Kidney epithelial cell (primary cell): Measurements from ENCODE around the gene TEAD4. TPM values are rescaled to one million over a fixed set of nuclear protein-coding genes. Genes with fewer than 3 reads are reported as not detected.

Experiments
- DNase-seq: peaks from one replicate; pipeline ENCODE4 v3.0.0-alpha.2; 2010; ENCODE audit warnings: low read depth
- H3K27me3 ChIP-seq: 2 replicates; pipeline ENCODE4 v1.6.0; 2011; ENCODE audit warnings: low read length; ENCODE audit not compliant: control insufficient read depth, insufficient read depth
- H3K36me3 ChIP-seq: 2 replicates; pipeline ENCODE4 v1.5.1; 2011; ENCODE audit warnings: low read length; ENCODE audit not compliant: control insufficient read depth, insufficient read depth
- H3K4me3 ChIP-seq: 2 replicates; pipeline ENCODE4 v1.5.1; 2011; ENCODE audit warnings: low read depth, mild to moderate bottlenecking, control low read depth, low read length
- total RNA-seq: library from RNA; depleted of rRNA; stranded (reverse); fragments of >200 nt; gene quantifications from 2 replicates; pipeline ENCODE4 v1.2.3, GENCODE V29; 2015
- TF ChIP-seq, protein P1 (sequence below): IDR thresholded peaks from 2 replicates; pipeline ENCODE4 v1.5.1; 2011; ENCODE audit warnings: mild to moderate bottlenecking, moderate library complexity, low read length, control low read depth, inconsistent platforms; ENCODE audit not compliant: insufficient read depth, poor library complexity, severe bottlenecking

TEAD4 gene
- total RNA-seq, 1 donor from 2014 or later, result 38.6 TPM

DNA sequence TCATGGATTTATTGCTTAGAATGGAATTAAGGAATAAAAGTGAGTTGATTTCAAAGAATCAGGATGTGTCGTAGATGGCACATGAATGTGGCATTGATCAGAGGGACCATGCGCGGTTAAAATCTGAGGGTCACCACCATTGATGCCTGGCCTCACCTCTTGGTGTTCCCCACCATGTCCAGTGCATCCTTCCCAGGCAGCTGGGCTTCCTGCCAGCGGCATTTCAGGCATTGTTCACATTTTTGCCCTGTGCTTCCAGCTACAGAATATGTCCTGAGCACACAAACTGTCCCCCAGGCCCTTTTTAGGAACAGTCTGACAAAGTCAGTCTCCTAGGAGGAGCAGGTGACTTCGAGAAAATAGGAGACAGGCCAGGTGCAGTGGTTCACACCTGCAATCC is 76.0 kb downstream of the TEAD4 start:
- no peak for DNase-seq

DNA sequence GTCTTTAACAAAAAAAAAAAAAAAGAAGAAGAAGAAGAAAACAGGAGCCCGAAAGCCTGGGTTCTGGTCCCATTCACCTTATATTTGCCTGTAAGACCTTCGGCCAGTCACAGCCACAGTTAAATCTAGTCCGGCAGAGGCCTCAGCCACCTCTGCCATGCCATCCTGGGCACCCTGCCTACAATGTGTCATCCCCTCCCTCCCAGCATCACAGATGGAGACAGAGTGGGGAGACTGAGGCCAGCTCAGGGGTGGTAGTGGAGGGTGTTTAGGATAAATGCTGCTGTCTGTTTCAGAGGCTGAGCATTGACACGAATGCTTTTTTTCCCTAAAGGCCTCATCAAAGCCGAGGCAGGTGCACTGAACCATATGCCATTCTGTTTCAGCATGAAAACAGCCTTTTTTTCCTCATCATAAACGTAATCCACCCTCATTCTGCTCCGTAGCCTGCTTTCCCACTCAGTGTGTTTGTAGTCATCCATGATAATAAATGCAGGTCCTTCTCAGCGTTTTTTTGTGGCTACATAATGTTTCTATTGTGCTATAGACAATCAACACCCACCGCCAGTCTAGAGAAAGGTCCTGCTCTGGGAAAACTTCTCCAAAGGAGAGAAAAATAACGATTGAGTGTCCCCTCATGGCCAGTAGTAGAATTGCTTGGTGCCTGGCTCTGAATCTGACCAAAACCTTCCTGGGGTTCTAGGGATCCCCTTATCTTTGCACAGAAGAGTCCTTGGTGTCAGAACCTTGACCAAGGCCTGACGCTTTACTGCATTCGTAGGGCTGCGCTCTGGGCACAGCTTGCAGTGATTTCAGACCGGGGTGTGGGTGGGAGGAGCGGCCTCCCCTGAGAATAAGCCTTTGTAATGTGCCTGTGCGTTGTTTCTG is 76.9 kb downstream of the TEAD4 start:
- peaks cover 3% of the 10 kb centered on the region for H3K36me3 ChIP-seq
- no peak overlapping the region for H3K4me3 ChIP-seq
- TF ChIP-seq, protein P1, sequence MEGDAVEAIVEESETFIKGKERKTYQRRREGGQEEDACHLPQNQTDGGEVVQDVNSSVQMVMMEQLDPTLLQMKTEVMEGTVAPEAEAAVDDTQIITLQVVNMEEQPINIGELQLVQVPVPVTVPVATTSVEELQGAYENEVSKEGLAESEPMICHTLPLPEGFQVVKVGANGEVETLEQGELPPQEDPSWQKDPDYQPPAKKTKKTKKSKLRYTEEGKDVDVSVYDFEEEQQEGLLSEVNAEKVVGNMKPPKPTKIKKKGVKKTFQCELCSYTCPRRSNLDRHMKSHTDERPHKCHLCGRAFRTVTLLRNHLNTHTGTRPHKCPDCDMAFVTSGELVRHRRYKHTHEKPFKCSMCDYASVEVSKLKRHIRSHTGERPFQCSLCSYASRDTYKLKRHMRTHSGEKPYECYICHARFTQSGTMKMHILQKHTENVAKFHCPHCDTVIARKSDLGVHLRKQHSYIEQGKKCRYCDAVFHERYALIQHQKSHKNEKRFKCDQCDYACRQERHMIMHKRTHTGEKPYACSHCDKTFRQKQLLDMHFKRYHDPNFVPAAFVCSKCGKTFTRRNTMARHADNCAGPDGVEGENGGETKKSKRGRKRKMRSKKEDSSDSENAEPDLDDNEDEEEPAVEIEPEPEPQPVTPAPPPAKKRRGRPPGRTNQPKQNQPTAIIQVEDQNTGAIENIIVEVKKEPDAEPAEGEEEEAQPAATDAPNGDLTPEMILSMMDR, result peak; percentile 29
- no peaks in the 10 kb centered on the region for H3K27me3 ChIP-seq
- no peak for DNase-seq

More for the DNA sequence above, 76.0 kb downstream of the TEAD4 start:
- Histone ChIP-seq H3K36me3 (peaks cover 3% of the 10 kb centered on the region), H3K27me3 (no peaks in the 10 kb centered on the region), H3K4me3 (no peak overlapping the region)
- TF ChIP-seq, protein P1, result no peak

DNA sequence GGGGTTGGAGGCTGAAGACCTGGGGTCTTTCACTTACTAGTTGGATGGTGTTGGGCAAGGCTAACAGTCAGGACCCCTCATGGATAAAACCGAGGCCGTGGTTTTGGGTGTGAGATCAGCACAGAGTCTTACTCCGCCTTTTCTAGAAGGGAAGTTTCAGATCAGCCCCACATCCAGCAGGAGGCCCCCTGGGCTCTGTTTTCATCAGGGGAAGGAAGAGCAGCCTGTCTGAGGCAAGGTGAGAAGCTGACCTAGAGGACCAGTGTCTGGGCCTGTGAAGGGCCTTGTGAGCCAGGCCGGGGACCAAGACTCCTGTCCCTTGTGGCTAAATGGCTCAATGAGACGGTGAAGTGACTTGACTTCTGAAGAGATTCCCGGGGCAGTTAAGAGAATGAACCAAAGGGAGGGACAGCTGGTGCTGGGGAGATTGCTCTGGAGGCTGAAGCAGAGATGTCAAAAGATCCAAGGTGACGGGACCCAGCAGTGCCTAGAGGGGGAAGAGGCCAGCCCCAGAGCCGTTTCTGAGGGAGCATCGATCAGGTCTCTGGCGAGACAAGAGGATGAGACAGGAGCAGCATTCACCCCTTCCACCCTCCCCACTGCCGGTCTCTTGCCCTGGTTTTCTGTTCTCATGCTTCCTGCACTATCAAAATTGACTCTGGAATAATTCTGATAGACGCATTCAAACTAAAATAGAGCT is 77.9 kb downstream of the TEAD4 start:
- H3K4me3 ChIP-seq, result no peak overlapping the region
- no peak for DNase-seq
- H3K36me3 ChIP-seq, result peaks cover 3% of the 10 kb centered on the region
- H3K27me3 ChIP-seq, result no peaks in the 10 kb centered on the region
- TF ChIP-seq, protein P1, result no peak

DNA sequence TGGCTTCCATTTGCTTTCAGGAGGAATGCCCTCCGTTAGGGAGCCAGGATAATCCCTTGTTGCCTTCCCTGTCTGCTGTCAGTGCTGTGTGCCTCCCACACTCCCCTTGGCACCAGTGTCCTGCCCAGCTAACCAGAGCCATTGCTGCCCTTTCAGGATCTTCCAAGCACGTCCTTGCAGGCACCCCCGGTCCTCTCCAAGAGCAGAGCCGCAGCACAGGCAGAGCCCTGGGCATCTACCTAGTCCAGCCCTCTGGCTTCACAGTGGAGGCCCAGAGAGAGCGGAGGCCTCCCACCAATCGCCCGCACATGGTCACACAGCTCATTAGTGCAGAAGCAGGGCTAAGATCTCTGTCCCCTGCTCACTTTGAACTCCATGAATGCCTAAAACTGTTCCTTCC is 79.0 kb downstream of the TEAD4 start:
- no peak overlapping the region for H3K4me3 ChIP-seq
- H3K36me3 ChIP-seq, result peaks cover 4% of the 10 kb centered on the region
- H3K27me3 ChIP-seq, result no peaks in the 10 kb centered on the region
- TF ChIP-seq, protein P1, result no peak
- DNase-seq, result no peak

DNA sequence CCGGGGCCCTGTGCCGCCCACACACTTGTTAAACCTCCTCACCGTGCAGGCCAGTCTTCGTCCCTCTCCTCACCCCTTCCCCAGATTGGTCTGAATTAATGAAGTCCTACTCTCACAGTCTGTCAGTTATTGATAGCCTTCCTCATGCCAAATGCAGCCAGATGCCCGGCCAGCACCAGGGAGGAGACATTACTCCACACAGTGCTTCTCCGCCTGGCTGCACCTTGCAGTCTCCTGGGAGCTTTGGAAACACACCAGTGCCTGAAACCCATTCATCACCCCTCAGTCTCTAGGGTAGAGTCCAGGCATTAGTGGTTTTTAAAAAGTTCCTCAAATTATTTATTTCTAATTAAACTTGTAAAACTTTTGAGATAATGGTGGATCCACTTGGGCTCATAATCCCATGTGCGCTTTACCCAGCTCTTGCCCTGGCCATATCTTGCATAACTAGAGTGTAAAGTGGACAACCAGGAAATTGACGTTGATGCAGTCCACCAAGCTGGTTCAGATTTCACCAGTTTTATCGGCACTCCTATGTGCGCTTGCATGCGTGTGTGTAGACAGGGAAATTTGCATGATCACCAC is 79.8 kb downstream of the TEAD4 start:
- TF ChIP-seq, protein P1, result no peak
- no peak overlapping the region for H3K4me3 ChIP-seq
- DNase-seq, result no peak
- no peaks in the 10 kb centered on the region for H3K27me3 ChIP-seq
- H3K36me3 ChIP-seq, result peaks cover 4% of the 10 kb centered on the region
